ENCODE measurements around the gene CAMK2A. TPM values are rescaled to one million over a fixed set of nuclear protein-coding genes. Genes with fewer than 3 reads are reported as not detected.
A peak's percentile ranks its signal among the peaks of the same experiment; 100 is the strongest.

CAMK2A gene
- total RNA-seq, 1 experiment from 2014 or later: 0.13 TPM

DNA sequence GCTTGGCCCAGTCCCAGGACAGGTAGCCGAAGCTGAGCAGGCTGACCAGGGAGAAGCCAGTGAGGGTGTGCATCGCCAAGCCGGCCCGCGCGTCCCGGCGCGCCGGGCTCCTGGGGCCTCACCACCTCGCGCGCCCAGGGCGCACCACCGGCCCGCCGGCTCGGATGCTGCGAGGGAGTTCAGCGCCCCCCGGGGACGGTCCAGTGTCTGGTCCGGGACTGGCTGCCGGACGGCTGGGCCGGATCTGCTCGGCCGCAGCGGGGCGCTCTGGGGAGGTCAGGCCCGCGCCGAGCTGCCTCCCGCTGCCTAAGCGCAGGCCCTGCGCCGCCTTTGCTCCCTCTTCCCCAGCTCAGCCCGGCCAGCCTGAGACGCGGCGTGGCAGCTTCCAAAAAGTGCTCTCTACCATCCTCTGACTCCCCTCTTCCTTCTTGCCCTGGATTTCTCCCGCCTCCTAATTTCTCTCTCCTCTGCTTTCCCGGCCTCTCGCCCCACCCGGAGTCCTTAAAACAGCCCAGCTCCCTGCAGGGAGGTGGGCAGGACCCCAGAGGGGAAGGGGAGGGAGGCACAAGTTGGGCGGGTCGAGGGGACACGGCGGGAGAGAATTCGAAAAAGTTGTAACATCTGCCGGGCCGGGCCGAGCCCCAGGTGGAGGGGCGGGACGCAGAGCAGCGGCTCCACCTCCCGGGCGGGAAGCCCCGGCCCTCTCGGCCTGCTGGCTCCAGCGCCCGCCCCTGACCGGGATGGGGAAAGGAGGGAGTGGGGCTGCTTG, 12.9 kb upstream of the CAMK2A start, which contains the start of gene ARSI:
TSS of gene ARSI (minus strand) at position 605 of the 769 bp plus-strand sequence. CDS start at position 73, 532 bp downstream.
- Histone ChIP-seq H3K4me2 (peak within 1 kb of the TSS; percentile 66), H3F3A (ENCODE audit: insufficient read depth, low read depth) (peaks cover 18% of the 10 kb centered on the region), H3K27me3 (ENCODE audit: insufficient read depth, low read depth) (no peaks in the 10 kb centered on the region), H3K4me3 (peak within 1 kb of the TSS; percentile 40; the same call in 1 of the 2 replicates), H3K9me2 (ENCODE audit: insufficient read depth) (no peaks in the 10 kb centered on the region), H3K9me3 (ENCODE audit: insufficient read depth, low read depth) (no peaks in the 10 kb centered on the region), H2AFZ (peak within 1 kb of the TSS; percentile 58), H3K36me3 (ENCODE audit: low read depth) (no peaks in the 10 kb centered on the region), H3K4me1 (replicated peaks; ENCODE audit: insufficient read depth) (peaks cover 15% of the 10 kb centered on the region), H3K79me2 (ENCODE audit: low read depth) (no peaks in the 10 kb centered on the region), H4K20me1 (ENCODE audit: insufficient read depth) (no peaks in the 10 kb centered on the region), H3K27ac (no peak within 1 kb of the TSS)
- no TSS peak for BruUV-seq (replicated peaks)
- ChIA-PET POLR2A (ENCODE audit: unreplicated experiment) (no interaction called here), CTCF (interaction anchor here (0.7 to 1.2 kb wide), 3 partner anchors 14 to 46 kb away, joined by 3 to 11 read pairs (median 3); no protein-coding TSS in a partner anchor)
- intact Hi-C loops (cut with micrococcal nuclease; ENCODE audit: unreplicated experiment): loop anchor here (5.0 kb wide), 1 partner anchor 50 kb away; no protein-coding TSS in a partner anchor
- TF ChIP-seq, protein P1, sequence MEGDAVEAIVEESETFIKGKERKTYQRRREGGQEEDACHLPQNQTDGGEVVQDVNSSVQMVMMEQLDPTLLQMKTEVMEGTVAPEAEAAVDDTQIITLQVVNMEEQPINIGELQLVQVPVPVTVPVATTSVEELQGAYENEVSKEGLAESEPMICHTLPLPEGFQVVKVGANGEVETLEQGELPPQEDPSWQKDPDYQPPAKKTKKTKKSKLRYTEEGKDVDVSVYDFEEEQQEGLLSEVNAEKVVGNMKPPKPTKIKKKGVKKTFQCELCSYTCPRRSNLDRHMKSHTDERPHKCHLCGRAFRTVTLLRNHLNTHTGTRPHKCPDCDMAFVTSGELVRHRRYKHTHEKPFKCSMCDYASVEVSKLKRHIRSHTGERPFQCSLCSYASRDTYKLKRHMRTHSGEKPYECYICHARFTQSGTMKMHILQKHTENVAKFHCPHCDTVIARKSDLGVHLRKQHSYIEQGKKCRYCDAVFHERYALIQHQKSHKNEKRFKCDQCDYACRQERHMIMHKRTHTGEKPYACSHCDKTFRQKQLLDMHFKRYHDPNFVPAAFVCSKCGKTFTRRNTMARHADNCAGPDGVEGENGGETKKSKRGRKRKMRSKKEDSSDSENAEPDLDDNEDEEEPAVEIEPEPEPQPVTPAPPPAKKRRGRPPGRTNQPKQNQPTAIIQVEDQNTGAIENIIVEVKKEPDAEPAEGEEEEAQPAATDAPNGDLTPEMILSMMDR (conservative IDR thresholded peaks at IDR 0.05): no peak
- no peak for TF ChIP-seq EZH2 (IDR thresholded peaks at IDR 0.05; ENCODE audit: low read depth)
- peak in 1 of 2 experiments; percentile 56 for DNase-seq

DNA sequence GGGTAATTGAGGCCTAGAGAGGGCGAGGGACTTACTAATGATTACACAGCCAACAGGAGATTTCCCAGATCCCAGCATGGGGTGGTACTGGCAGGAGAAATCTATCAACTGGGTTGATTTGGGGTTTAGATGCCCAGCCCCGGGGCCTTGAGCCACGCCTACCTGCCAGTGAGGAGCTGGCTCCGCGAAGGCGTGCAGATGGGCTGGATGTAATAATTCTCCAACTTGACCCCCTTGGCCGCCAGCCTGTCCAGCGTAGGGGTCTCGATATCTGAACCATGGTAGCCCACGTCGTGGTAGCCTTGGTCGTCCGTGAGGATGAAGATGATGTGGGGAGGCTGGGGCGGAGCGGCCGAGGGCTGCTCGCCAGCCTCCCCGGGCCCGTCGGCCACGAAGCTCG, 12.3 kb upstream of the CAMK2A start:
- no peak overlapping the region for H2AFZ ChIP-seq
- H4K20me1 ChIP-seq (ENCODE audit: insufficient read depth): no peaks in the 10 kb centered on the region
- no peak for TF ChIP-seq EZH2 (IDR thresholded peaks at IDR 0.05; ENCODE audit: low read depth)
- TF ChIP-seq, protein P1 (conservative IDR thresholded peaks at IDR 0.05): no peak
- H3K27ac ChIP-seq: no peak overlapping the region
- H3K9me3 ChIP-seq (ENCODE audit: insufficient read depth, low read depth): no peaks in the 10 kb centered on the region
- peaks cover 18% of the 10 kb centered on the region for H3F3A ChIP-seq (ENCODE audit: insufficient read depth, low read depth)
- no peak overlapping the region for H3K4me3 ChIP-seq
- H3K36me3 ChIP-seq (ENCODE audit: low read depth): no peaks in the 10 kb centered on the region
- intact Hi-C loops (cut with micrococcal nuclease; ENCODE audit: unreplicated experiment): loop anchor here (5.0 kb wide), 1 partner anchor 50 kb away; no protein-coding TSS in a partner anchor
- H3K27me3 ChIP-seq (ENCODE audit: insufficient read depth, low read depth): no peaks in the 10 kb centered on the region
- no peak for DNase-seq
- no peaks in the 10 kb centered on the region for H3K79me2 ChIP-seq (ENCODE audit: low read depth)
- ChIA-PET CTCF (interaction anchor here (0.7 to 1.0 kb wide), 2 partner anchors 30 to 46 kb away, joined by 3 to 11 read pairs; no protein-coding TSS in a partner anchor), POLR2A (ENCODE audit: unreplicated experiment) (no interaction called here)
- H3K4me2 ChIP-seq: no peak overlapping the region
- BruUV-seq (replicated peaks): no TSS peak
- H3K4me1 ChIP-seq (replicated peaks; ENCODE audit: insufficient read depth): peaks cover 15% of the 10 kb centered on the region
- H3K9me2 ChIP-seq (ENCODE audit: insufficient read depth): no peaks in the 10 kb centered on the region

DNA sequence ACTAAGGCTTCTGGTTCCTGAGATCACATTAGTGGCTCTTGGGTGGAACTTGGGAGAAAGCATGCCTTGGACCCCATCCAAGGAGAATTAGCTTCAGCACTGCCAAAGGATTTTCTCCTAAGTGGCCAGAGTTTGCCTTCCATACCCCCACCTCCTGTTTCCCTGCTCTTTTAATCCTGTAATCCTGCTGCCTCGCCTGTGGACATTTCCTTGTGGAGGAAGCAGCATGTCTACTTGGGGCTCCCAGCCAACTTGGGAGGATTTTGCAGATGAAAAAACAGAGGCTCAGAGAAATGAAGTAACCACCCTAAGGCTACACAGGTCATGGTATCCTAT, 11.6 kb upstream of the CAMK2A start:
- no peak overlapping the region for H2AFZ ChIP-seq
- H3K9me2 ChIP-seq (ENCODE audit: insufficient read depth): no peaks in the 10 kb centered on the region
- no peaks in the 10 kb centered on the region for H3K27me3 ChIP-seq (ENCODE audit: insufficient read depth, low read depth)
- peaks cover 15% of the 10 kb centered on the region for H3K4me1 ChIP-seq (replicated peaks; ENCODE audit: insufficient read depth)
- H3K79me2 ChIP-seq (ENCODE audit: low read depth): no peaks in the 10 kb centered on the region
- CTCF ChIA-PET: no interaction called here
- intact Hi-C loops (cut with micrococcal nuclease; ENCODE audit: unreplicated experiment): loop anchor here (5.0 kb wide), 1 partner anchor 51 kb away; no protein-coding TSS in a partner anchor
- no peak for DNase-seq
- peaks cover 18% of the 10 kb centered on the region for H3F3A ChIP-seq (ENCODE audit: insufficient read depth, low read depth)
- no peaks in the 10 kb centered on the region for H4K20me1 ChIP-seq (ENCODE audit: insufficient read depth)
- BruUV-seq (replicated peaks): no TSS peak
- no peak overlapping the region for H3K4me2 ChIP-seq
- no peaks in the 10 kb centered on the region for H3K9me3 ChIP-seq (ENCODE audit: insufficient read depth, low read depth)
- H3K4me3 ChIP-seq: no peak overlapping the region
- H3K27ac ChIP-seq: no peak overlapping the region
- H3K36me3 ChIP-seq (ENCODE audit: low read depth): no peaks in the 10 kb centered on the region
- no peak for TF ChIP-seq EZH2 (IDR thresholded peaks at IDR 0.05; ENCODE audit: low read depth)
- TF ChIP-seq, protein P1 (conservative IDR thresholded peaks at IDR 0.05): no peak
- POLR2A ChIA-PET (ENCODE audit: unreplicated experiment): no interaction called here
